GM19025 (cell line): ENCODE results near the gene TRIM66.

Experiments used
- ATAC-seq: cut with Tn5 transposase; IDR thresholded peaks from one replicate; pipeline ENCODE4 v1.9.1; 2021; ENCODE audit warnings: mild to moderate bottlenecking, low read depth, moderate library complexity; ENCODE audit not compliant: unreplicated experiment

The TRIM66 gene

DNA sequence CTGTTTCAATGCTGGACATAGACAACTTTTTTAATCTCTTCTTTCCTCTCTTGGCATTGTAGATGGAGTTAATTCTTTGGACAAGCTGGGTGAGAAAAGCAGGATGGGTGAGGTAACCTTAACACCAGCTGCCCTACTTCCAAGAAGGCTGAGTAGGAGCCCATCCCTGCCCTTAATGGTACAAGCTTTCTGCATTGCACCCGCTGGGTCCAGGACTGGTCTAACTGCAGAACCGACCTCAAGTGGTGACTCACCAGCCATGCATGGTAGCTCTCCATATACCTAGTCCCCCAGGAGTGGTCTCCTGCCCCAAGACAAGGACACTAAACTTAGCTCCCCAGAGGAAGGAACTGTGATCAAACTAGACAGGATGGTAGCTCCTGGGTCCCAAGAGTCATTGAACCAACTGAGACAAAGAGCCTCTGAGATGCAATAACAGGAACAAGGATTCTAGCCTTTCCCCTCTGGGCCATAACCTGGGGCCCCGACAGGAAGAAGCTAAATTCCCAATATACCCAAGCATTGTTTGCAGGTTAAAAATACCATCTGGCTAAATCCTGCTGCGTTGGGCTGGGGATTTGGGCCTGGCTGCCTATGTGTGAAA, 32.3 kb upstream of the TRIM66 start:
- no peak for ATAC-seq

DNA sequence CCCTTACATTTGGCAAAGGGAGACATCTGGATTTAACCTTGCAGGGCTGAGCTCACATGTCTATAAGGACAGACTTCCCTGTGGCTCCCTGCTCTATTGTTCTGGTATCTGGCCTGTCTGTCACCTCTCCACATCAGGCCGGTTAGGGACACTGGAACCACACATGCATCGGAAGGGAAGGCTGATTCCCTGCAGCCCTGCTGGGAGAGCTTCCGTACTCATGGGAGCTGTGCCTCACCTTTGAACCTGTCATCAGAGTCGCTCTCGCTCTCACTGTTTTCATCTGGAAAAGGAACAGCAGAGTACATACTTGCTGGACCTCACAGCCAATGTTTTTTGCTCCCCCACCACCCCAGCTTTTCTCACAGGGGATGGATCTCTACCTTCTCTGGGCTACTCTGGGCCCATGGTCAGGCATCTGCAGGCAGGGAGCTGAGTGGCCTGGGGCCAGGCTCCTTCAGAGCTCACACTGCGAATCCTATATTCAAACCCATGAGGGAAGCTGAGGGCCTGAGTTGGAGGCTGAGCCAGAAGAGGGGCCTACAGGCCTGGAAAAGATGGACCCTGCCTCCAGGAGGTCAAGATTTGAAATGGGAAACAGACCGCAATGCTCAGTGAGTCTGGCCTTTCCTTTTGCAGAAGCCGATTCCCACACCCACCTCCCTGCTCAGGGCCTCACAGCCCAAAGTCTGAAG, 31.4 kb upstream of the TRIM66 start:
- no peak for ATAC-seq

DNA sequence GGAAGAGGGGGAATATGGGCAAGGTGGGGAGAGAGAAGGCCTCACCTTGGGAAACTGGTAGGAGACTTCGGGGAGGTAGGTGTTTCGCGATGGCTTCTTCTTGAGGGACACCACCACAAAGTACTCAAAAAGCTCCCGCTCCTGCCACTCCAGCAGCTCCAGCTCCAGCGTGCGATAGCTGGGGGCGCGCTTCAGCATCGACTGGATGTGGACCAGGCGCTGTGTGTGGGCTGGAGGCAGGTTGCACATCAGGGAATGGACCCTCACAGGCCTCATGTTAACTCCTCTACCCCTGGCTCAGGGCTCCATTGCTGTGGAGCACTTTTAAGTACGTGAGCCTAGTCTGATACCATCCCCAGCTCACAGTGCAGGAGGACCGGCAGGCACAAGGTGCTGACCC, 30.0 kb upstream of the TRIM66 start:
- no peak for ATAC-seq

DNA sequence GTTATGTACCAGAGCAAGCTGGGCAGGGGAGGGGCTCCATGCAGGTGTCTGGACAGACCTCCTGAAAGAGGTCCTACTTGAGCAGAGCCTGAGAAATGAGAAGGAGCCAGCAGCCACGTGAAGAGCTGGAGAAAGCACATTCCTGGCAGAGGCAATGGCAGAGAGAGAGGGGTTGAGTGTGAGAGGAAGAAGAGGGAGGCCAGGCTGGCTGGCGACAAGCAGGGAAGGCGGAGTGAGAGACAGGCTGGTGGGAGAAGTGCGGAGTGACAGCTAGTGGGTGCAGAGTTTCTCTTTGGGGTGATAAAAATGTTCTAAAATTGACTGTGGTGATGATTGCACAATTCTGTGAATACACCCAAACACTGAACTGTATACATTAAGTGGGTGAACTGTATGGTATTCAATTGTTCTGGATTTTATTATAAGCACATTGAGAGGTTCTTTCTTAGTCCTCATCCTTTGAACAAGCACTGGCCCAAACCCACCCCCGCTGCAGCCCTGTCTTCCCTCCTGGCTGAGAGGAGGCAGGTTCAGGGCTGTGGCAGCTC, 29.5 kb upstream of the TRIM66 start:
- no peak for ATAC-seq

DNA sequence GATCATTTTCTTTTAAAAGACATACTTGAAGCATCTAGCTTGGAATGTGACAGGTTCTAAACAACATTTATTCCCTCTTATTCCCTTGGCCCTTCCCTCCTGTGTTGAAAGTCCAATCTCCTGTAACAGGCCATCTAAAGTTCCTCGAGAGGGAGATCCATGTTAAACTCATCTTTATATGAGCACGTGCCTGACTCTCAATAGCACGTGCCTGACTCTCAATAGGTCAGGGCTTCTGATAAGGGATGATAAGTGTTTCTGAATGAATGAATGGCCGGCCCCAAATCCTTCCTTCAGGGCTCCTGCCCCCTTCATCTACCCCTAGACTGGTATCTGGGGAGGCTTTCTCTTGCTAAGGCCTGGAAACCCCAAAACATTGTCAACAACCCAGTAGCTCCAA, 27.3 kb upstream of the TRIM66 start:
- ATAC-seq, result no peak

DNA sequence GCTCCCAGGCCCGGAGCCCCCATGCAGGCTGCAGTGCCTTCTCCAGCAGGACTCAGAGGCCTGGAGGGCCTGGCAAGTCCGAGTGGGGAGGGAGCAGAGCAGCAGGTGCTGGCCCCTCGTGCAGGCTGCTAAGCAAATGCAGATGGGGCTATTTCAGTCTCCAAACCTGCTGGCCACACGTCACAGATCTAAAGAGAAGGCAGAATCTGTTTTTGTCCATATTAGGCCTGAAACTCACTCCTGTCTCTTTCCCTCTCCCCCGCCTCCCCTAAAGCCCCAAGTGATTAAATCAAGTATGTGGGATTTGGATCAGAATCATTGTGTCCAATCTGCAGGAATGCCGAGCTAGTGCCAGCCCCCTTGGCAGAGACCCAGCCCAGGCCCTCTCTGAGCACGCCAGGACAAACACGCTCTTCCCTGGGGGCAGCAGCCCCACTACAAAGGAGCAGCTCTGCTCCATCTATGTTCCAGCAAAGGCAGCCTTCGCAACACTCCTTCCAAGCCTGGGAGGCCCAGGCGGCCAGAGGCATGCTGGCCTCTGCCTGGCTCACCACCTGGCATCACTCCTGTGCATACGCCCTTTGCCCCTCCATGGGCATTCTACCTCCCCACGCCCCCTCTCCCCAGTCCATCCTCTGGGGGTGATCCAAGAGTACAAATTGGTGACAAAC, 26.7 kb upstream of the TRIM66 start:
- ATAC-seq, result no peak

DNA sequence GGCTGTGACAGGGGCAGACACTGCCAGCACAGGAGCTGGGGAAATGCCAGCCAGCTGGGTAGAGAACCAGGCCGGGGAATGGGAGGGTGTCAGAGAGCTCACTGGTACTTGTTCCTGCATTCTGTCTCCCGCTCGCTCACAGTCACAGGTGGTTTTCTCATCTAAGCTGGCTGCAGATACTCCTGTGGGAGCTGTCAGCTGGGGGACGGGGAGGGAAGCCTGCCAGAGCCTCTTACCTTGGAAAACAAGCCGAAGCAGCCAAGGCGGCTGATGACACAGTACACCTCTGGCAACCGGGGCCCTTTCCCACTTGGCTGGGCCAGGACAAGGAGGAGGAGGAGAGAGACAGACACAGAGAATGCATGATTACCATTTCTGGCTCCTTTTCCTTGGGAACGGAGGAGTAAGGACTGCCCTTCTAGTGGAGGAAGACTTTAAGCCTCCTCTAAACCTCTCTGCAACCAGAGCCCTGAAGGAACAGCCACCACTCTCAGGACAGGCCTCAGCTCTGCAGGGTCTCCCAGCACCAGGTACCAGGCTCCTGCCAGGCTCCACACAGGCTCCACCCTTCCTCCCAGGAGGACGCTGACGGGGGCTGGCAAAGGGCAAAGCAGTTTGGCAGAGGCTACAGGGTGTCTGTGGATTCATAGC, 25.2 kb upstream of the TRIM66 start:
- ATAC-seq, result no peak

DNA sequence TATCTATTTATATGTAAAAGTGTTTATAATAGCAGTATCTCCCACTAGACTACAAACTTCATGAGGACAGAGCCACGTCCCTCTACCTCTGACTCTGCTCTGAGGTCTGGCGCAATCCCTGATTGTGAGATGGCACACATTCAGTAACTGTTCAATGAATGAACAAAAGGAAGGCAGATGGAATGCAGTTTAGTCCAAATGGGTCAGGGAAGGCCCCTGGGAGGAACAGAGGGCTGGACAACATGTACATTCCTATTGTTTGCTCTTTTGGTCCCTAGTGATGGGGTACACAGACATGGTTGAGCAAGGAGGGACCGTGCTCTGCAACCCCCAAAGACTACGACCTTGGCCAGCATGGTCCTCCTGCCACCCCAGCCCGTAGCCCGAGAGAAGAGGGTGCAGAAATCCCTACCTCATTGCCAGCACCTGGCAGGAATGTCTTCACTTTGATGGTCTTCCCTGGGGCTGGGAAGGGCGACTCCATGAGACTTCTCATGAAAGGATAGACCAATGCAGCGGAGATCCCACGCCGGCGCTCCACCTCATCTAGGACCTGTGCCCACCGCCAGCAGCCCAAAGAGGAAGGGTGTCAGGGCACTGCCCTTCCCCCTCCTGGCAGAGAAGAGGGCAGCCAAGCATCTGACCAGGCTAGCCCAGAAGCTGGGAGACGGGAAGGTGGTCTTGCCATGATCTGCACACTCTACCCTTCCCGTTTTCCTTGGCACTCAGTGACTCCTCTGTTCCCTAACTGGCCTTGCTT, 24.4 kb upstream of the TRIM66 start:
- no peak for ATAC-seq

DNA sequence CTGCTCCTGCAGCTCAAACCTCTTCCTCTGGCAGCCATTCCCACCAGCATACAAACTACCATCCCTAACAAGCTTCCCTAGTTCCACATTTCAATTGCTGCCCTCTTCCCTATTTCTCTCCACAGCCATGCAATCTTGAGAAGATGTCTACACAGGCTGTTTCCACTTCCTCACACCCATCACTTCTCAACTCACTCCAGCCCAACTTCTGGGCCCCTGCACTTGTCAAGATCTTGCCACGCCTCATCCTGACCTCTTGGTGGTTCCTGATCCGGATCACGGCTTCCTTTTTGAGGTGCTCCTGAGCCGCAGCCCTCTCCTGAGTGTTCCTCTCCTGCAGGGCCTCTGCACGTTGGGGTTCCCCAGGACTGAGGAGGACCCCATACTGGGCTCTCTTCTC, 22.7 kb upstream of the TRIM66 start:
- no peak for ATAC-seq

DNA sequence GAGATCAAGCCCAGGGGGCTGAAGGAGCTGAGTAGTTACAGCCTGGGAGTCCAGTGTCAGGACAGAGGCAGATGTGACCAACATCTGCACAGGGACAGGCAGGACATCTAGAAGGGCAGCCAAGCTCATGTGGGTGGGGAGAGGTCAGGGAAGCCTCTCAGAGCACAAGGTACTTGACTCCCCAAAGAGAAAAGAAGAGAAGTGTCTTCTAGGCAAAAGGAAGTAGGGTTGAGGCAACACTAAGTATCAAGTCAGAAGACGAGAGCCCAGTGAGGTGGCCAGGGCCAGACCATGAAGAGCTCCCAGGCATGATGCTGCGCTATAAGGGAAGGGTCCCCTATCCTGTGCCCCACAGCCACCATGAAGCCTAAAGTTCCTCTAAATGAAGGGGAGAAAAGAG, 21.7 kb upstream of the TRIM66 start:
- no peak for ATAC-seq

DNA sequence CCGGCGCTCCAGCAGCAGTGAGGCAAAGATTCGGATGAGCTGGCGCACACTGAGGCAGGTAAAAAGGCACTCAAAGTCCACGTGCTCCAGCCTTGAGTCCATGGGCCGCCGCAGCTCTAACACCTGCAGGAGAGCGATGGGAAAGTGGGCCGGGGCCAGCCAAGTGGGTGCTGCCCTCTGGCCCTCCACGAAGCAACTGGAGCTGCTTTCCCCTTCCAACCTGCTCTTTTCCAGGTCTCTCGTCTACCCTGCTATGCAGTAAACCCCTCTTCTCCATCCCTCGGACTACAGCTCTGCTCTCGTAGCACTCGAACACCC, 20.1 kb upstream of the TRIM66 start:
- ATAC-seq, result no peak

DNA sequence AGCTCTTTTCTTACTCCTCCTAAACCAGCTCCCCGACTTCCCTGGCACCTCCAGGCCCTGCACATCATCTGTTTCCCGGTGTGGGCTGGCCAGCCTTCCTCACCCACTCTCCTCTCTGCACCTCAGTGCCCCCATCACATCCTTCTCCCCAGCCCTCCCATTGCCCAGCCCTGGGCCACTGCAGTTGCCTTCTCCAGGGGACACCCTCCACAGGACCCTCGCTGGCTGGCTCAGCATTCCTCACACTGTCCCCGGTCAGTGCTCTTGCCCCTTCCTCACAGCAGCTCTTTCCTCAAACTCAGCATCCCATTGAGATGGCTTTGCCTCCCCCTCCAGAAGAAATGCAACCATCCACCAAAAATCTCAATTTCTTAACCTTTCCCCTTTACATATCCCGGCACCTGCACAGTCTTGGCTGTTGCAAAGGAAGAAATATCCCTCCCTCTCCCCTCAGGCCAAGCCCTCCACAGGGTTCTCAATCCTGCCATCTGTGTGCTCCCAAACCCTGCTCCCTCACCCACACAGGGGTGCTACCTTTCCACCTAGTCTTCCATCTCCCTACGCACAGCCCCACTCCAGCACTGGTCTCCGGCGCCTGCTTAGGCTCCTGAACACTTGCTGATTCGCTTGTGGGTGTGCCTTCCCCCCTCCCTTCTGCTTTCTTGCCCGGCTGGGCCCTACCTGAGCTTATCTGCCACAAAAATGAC, 19.6 kb upstream of the TRIM66 start:
- no peak for ATAC-seq

DNA sequence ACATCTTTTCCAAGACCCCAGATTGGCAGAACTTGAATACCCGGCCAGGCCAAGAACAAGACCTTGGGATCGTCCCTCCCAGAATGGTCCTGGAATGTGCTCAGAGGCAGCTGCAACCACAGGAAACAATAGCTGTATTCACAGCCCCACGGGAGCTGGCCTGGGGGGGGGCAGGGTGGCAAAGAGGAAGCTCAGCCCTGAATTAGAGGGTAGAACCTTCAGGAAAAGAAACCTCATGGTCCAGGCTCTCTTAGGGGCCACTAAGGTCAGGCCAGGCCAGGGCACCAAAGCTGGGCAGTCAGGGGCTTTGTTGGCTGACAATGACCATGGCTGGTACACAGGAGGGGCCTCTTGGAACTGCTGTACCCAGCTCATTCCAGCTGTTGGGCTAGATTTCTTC, 17.4 kb upstream of the TRIM66 start:
- ATAC-seq, result no peak

DNA sequence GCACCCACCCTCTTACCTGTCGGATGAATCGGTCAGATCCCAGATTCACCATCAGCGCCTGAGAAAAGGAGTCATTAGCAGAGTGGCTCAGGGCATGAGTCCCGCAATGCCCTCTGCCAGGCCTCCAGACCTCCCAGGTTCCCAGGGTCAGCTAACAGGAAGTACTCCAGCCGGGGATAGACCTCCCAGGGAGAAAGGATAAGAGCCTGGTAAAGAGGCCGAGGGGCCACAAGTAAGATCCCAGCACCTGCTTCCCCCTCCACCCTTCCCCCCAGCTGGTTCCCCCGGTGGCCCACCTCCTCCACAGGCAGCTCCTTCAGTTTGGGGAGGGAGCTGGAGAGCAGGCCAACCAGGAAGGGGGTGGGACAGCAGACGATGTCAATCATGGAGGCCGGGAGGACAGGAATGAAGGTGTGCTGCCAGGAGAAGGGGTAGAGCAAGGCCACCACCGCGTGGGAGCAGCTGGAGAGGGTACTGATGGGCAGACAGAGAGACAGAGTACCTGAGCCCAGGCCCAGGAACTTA, 16.5 kb upstream of the TRIM66 start:
- no peak for ATAC-seq

DNA sequence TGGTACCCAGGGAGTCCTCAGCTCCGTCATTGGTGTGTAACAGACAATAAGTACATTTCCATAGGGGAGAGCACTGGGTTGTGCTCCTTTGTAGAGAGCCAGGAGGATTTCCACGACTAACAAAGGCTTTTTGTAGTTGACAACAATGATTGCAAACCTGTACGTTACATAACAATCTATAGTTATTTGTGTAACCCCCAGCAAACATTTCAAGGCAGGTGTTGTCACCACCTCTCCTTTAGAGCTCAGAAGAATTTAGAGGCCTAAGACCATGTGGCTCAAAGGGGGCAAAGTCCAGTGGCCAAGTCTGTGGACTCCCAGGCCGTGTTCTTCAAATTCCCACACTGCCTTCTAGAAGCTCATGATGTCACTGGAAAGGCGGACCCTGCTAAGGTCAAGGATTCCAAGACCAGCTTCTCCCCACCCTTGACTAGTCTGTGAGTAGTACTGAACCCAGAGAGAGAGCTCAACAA, 15.9 kb upstream of the TRIM66 start:
- ATAC-seq, result no peak

DNA sequence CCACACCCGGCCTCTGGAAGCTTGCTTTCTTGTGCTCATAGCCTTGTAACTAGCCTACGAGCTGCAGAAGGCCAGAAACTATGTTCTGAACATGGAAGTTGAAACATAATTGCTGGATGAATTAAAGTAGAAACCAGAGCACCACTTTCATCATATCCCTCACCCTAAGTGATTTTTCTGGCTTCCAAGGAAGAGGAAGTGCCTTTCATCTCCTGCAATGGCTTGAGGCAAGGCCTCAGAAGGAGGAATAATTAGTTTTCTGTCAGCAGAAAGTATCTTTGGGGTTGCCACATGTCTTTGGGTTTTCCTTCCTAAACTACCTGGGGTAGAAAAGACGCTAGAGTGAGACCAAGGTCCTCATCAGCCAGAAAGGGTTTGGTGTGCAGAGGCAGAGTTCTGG, 14.6 kb upstream of the TRIM66 start:
- ATAC-seq, result no peak

DNA sequence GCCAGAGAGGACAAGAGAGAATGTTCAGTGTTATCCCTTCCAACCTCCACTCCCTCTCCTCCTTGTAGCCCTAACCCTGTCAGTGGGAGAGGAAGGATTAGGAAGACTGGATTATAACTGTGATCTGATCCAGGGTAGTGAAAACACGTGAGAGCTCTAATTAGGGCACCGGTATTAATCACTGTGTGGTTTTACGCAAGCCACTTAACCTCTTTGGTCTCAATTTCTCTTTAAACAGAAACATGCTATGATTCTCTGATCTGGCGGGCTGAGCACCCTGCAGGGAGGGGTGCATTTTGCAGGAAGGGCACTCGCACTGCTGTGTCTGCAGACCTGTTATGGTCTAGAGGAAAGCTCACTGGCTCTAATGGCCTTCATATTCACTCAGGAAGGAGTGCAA, 11.7 kb upstream of the TRIM66 start:
- ATAC-seq, result no peak

DNA sequence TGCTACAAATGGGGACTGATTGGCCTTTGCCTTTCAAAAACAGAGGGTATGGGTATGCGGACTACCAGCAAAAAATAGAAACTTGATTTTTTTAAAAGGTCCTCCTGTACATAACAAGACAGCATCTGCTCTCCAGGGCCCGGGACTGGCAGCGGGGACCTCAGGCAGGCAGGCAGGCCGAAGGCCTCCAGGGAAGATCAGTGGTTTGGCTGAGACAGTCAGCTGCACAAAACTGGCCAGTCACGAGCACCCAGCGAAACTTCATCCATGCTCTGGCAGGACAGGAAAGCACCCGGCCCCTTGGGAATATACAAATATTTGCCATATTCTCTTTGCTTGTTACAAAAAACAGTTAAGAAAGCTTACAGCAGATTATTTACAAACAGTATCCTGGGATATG, 11.1 kb upstream of the TRIM66 start:
- no peak for ATAC-seq

DNA sequence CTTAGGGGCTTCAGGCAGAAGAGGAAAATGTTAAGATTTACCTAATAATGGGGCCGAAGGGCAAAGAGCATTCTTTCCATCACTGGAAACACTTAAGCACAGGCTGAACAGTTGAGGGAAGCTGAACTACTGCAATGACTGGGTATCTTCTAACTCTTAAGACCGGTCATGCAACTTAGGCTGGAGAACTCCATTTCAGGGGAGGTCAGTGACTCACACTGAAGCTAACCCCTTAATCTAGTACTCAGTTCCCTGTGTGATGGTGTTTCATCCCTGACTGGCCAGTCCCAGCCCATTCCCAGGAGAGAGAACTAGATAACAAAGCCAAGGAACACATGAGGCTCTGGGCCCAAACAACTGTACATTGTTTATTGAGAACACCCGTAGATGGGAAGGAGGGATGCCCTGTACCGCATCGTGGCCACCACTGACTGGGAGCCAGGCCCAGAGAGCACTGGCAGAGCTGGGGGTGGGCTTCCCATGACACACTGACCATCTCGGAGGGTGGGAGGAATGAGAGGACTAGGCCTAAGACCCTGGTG, 10.6 kb upstream of the TRIM66 start:
- ATAC-seq, result no peak

DNA sequence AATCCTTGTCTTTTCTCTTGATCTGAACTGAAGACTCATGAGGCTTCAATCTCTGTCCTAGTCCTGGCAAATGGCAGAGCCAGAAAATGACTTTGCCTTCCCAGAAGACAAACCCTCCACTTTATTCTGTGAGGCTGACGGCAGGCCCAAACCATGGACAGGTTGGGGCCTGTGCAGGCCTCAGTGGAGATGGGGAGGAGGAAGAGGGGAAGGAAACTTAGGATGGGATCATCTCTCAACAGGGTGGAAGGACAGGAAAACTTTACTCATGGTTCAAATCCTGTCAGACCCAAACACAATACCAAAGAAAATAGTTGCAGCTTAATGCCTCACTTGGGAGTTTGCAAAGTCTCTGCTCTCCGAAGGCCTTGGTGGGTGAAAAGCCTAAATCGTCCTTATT, 10.0 kb upstream of the TRIM66 start:
- ATAC-seq, result no peak
